ENCODE results near the gene DNM3.
"Not testable (repeated sequence)": the region's sequence is repeated elsewhere in the genome, so short reads cannot be mapped to it uniquely, and the experiment has no call there.

The DNM3 gene

GRCh38 chr1:172350856-172351255, 509.6 kb downstream of the DNM3 start:
- no peaks in the 10 kb centered on the region for H3K27me3 Mint-ChIP-seq
- no peak overlapping the region for H3K4me3 Mint-ChIP-seq
- H3K27ac Mint-ChIP-seq: no peak overlapping the region
- peaks cover 4% of the 10 kb centered on the region for H3K36me3 Mint-ChIP-seq (ENCODE audit: low read depth)
- H3K9me3 Mint-ChIP-seq: peaks cover 20% of the 10 kb centered on the region
- H3K4me1 Mint-ChIP-seq (ENCODE audit: low read depth): peaks cover 41% of the 10 kb centered on the region

GRCh38 chr1:172351346-172351745, 510.0 kb downstream of the DNM3 start:
- H3K27ac Mint-ChIP-seq: no peak overlapping the region
- H3K36me3 Mint-ChIP-seq (ENCODE audit: low read depth): peaks cover 1% of the 10 kb centered on the region
- peaks cover 46% of the 10 kb centered on the region for H3K4me1 Mint-ChIP-seq (ENCODE audit: low read depth)
- H3K27me3 Mint-ChIP-seq: no peaks in the 10 kb centered on the region
- H3K9me3 Mint-ChIP-seq: peaks cover 17% of the 10 kb centered on the region
- no peak overlapping the region for H3K4me3 Mint-ChIP-seq

- Mint-ChIP-seq H3K27ac (no peak overlapping the region), H3K27me3 (no peaks in the 10 kb centered on the region), H3K4me3 (no peak overlapping the region), H3K9me3 (peaks cover 14% of the 10 kb centered on the region), H3K36me3 (ENCODE audit: low read depth) (no peaks in the 10 kb centered on the region), H3K4me1 (ENCODE audit: low read depth) (peaks cover 50% of the 10 kb centered on the region)
Observed at GRCh38 chr1:172351754-172352161, 510.5 kb downstream of the DNM3 start.

- H3K27ac Mint-ChIP-seq: no peak overlapping the region
- H3K27me3 Mint-ChIP-seq: no peaks in the 10 kb centered on the region
- H3K9me3 Mint-ChIP-seq: peaks cover 9% of the 10 kb centered on the region
- H3K36me3 Mint-ChIP-seq (ENCODE audit: low read depth): no peaks in the 10 kb centered on the region
- H3K4me1 Mint-ChIP-seq (ENCODE audit: low read depth): peaks cover 57% of the 10 kb centered on the region
- H3K4me3 Mint-ChIP-seq: no peak overlapping the region
Observed at GRCh38 chr1:172352435-172352834, 511.1 kb downstream of the DNM3 start.

- H3K9me3 Mint-ChIP-seq: no peaks in the 10 kb centered on the region
- no peaks in the 10 kb centered on the region for H3K27me3 Mint-ChIP-seq
- H3K36me3 Mint-ChIP-seq (ENCODE audit: low read depth): no peaks in the 10 kb centered on the region
- H3K27ac Mint-ChIP-seq: no peak overlapping the region
- no peak overlapping the region for H3K4me3 Mint-ChIP-seq
- H3K4me1 Mint-ChIP-seq (ENCODE audit: low read depth): peaks cover 78% of the 10 kb centered on the region
Observed at GRCh38 chr1:172354291-172355274, 513.3 kb downstream of the DNM3 start.

- H3K27me3 Mint-ChIP-seq: no peaks in the 10 kb centered on the region
- H3K27ac Mint-ChIP-seq: peak overlapping the region; percentile 22
- H3K9me3 Mint-ChIP-seq: no peaks in the 10 kb centered on the region
- no peaks in the 10 kb centered on the region for H3K36me3 Mint-ChIP-seq (ENCODE audit: low read depth)
- peaks cover 95% of the 10 kb centered on the region for H3K4me1 Mint-ChIP-seq (ENCODE audit: low read depth)
- peak overlapping the region; percentile 2 for H3K4me3 Mint-ChIP-seq
Observed at GRCh38 chr1:172356620-172357019, 515.3 kb downstream of the DNM3 start.

GRCh38 chr1:172357753-172358385, 516.6 kb downstream of the DNM3 start:
- H3K27ac Mint-ChIP-seq: peak overlapping the region; percentile 93
- H3K4me3 Mint-ChIP-seq: peak overlapping the region; percentile 61
- no peaks in the 10 kb centered on the region for H3K36me3 Mint-ChIP-seq (ENCODE audit: low read depth)
- H3K9me3 Mint-ChIP-seq: no peaks in the 10 kb centered on the region
- H3K27me3 Mint-ChIP-seq: no peaks in the 10 kb centered on the region
- H3K4me1 Mint-ChIP-seq (ENCODE audit: low read depth): peaks cover 83% of the 10 kb centered on the region

GRCh38 chr1:172359491-172359999, 518.2 kb downstream of the DNM3 start:
- H3K36me3 Mint-ChIP-seq (ENCODE audit: low read depth): no peaks in the 10 kb centered on the region
- peak overlapping the region; percentile 93 for H3K27ac Mint-ChIP-seq
- H3K4me1 Mint-ChIP-seq (ENCODE audit: low read depth): peaks cover 67% of the 10 kb centered on the region
- H3K9me3 Mint-ChIP-seq: no peaks in the 10 kb centered on the region
- H3K27me3 Mint-ChIP-seq: no peaks in the 10 kb centered on the region
- peak overlapping the region; percentile 4 for H3K4me3 Mint-ChIP-seq

GRCh38 chr1:172360511-172360910, 519.2 kb downstream of the DNM3 start:
- Mint-ChIP-seq H3K4me1 (ENCODE audit: low read depth) (peaks cover 58% of the 10 kb centered on the region), H3K27ac (no peak overlapping the region), H3K9me3 (no peaks in the 10 kb centered on the region), H3K36me3 (ENCODE audit: low read depth) (no peaks in the 10 kb centered on the region), H3K4me3 (no peak overlapping the region), H3K27me3 (no peaks in the 10 kb centered on the region)

GRCh38 chr1:172360985-172361384, 519.7 kb downstream of the DNM3 start:
- H3K27ac Mint-ChIP-seq: no peak overlapping the region
- H3K27me3 Mint-ChIP-seq: no peaks in the 10 kb centered on the region
- H3K4me3 Mint-ChIP-seq: no peak overlapping the region
- no peaks in the 10 kb centered on the region for H3K9me3 Mint-ChIP-seq
- H3K4me1 Mint-ChIP-seq (ENCODE audit: low read depth): peaks cover 53% of the 10 kb centered on the region
- no peaks in the 10 kb centered on the region for H3K36me3 Mint-ChIP-seq (ENCODE audit: low read depth)

GRCh38 chr1:172363852-172364251, 522.6 kb downstream of the DNM3 start:
- Mint-ChIP-seq H3K9me3 (peaks cover 16% of the 10 kb centered on the region), H3K4me1 (ENCODE audit: low read depth) (peaks cover 24% of the 10 kb centered on the region), H3K27me3 (no peaks in the 10 kb centered on the region), H3K36me3 (ENCODE audit: low read depth) (peaks cover 14% of the 10 kb centered on the region), H3K4me3 (no peak overlapping the region), H3K27ac (no peak overlapping the region)

GRCh38 chr1:172371646-172372045, 530.3 kb downstream of the DNM3 start:
- Mint-ChIP-seq H3K4me1 (ENCODE audit: low read depth) (peaks cover 25% of the 10 kb centered on the region), H3K36me3 (ENCODE audit: low read depth) (peaks cover 14% of the 10 kb centered on the region), H3K9me3 (peaks cover 21% of the 10 kb centered on the region)
- H3K27me3 Mint-ChIP-seq, H3K27ac Mint-ChIP-seq, H3K4me3 Mint-ChIP-seq: not testable (repeated sequence)

- Mint-ChIP-seq H3K36me3 (ENCODE audit: low read depth) (no peaks in the 10 kb centered on the region), H3K4me3 (no peak overlapping the region), H3K27me3 (no peaks in the 10 kb centered on the region), H3K27ac (no peak overlapping the region), H3K4me1 (ENCODE audit: low read depth) (peaks cover 26% of the 10 kb centered on the region), H3K9me3 (peaks cover 4% of the 10 kb centered on the region)
Observed at GRCh38 chr1:172373864-172374263, 532.6 kb downstream of the DNM3 start.

- H3K4me1 Mint-ChIP-seq (ENCODE audit: low read depth): peaks cover 32% of the 10 kb centered on the region
- H3K9me3 Mint-ChIP-seq: no peaks in the 10 kb centered on the region
- no peaks in the 10 kb centered on the region for H3K27me3 Mint-ChIP-seq
- H3K27ac Mint-ChIP-seq: peak overlapping the region; percentile 49
- no peaks in the 10 kb centered on the region for H3K36me3 Mint-ChIP-seq (ENCODE audit: low read depth)
- no peak overlapping the region for H3K4me3 Mint-ChIP-seq
Observed at GRCh38 chr1:172375211-172375631, 533.9 kb downstream of the DNM3 start.

GRCh38 chr1:172376431-172376830, 535.1 kb downstream of the DNM3 start:
- no peaks in the 10 kb centered on the region for H3K27me3 Mint-ChIP-seq
- H3K4me1 Mint-ChIP-seq (ENCODE audit: low read depth): peaks cover 44% of the 10 kb centered on the region
- H3K36me3 Mint-ChIP-seq (ENCODE audit: low read depth): no peaks in the 10 kb centered on the region
- no peaks in the 10 kb centered on the region for H3K9me3 Mint-ChIP-seq
- H3K4me3 Mint-ChIP-seq: no peak overlapping the region
- H3K27ac Mint-ChIP-seq: no peak overlapping the region
